ENCODE measurements around the gene COPG1. TPM values are rescaled to one million over a fixed set of nuclear protein-coding genes. Genes with fewer than 3 reads are reported as not detected.

The COPG1 gene
- total and polyA plus RNA-seq, 2 experiments from 2014 or later, result 50.0 to 106 TPM

DNA sequence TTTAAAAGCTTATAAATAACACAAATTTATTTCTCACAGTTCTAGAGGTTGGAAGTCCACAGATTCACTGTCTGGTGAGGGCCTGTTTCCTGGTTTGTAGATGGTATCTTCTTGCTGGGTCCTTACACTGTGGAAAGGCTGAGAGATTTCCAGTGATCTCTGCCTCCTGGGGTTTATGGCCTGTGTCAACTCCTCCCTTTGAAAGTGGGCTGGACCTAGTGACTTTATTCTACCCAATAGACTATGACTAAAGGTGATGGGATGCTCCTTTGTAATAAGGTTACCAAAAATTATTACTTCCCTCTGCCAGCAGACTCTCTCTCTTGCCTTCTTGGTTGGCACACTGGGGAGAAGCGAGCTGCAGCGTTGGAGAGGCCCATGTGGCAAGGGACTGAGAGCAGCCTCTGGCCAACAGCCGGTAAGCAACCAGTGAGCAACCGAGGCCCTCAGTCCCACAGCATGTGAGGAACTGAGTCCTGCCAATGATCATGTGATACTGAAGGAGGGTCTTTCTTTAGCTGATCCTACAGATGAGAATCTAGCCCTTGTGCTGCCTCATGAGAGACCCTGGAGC, 14.0 kb upstream of the COPG1 start:
- Mint-ChIP-seq H3K27me3 (ENCODE audit: insufficient read depth, low read depth, poor library complexity) (peaks cover 14% of the 10 kb centered on the region), H3K9me3 (no peaks in the 10 kb centered on the region), H3K27ac (no peak overlapping the region), H3K4me1 (peaks cover 12% of the 10 kb centered on the region), H3K36me3 (ENCODE audit: low read depth) (no peaks in the 10 kb centered on the region), H3K4me3 (no peak overlapping the region)
- TF ChIP-seq, protein P1, sequence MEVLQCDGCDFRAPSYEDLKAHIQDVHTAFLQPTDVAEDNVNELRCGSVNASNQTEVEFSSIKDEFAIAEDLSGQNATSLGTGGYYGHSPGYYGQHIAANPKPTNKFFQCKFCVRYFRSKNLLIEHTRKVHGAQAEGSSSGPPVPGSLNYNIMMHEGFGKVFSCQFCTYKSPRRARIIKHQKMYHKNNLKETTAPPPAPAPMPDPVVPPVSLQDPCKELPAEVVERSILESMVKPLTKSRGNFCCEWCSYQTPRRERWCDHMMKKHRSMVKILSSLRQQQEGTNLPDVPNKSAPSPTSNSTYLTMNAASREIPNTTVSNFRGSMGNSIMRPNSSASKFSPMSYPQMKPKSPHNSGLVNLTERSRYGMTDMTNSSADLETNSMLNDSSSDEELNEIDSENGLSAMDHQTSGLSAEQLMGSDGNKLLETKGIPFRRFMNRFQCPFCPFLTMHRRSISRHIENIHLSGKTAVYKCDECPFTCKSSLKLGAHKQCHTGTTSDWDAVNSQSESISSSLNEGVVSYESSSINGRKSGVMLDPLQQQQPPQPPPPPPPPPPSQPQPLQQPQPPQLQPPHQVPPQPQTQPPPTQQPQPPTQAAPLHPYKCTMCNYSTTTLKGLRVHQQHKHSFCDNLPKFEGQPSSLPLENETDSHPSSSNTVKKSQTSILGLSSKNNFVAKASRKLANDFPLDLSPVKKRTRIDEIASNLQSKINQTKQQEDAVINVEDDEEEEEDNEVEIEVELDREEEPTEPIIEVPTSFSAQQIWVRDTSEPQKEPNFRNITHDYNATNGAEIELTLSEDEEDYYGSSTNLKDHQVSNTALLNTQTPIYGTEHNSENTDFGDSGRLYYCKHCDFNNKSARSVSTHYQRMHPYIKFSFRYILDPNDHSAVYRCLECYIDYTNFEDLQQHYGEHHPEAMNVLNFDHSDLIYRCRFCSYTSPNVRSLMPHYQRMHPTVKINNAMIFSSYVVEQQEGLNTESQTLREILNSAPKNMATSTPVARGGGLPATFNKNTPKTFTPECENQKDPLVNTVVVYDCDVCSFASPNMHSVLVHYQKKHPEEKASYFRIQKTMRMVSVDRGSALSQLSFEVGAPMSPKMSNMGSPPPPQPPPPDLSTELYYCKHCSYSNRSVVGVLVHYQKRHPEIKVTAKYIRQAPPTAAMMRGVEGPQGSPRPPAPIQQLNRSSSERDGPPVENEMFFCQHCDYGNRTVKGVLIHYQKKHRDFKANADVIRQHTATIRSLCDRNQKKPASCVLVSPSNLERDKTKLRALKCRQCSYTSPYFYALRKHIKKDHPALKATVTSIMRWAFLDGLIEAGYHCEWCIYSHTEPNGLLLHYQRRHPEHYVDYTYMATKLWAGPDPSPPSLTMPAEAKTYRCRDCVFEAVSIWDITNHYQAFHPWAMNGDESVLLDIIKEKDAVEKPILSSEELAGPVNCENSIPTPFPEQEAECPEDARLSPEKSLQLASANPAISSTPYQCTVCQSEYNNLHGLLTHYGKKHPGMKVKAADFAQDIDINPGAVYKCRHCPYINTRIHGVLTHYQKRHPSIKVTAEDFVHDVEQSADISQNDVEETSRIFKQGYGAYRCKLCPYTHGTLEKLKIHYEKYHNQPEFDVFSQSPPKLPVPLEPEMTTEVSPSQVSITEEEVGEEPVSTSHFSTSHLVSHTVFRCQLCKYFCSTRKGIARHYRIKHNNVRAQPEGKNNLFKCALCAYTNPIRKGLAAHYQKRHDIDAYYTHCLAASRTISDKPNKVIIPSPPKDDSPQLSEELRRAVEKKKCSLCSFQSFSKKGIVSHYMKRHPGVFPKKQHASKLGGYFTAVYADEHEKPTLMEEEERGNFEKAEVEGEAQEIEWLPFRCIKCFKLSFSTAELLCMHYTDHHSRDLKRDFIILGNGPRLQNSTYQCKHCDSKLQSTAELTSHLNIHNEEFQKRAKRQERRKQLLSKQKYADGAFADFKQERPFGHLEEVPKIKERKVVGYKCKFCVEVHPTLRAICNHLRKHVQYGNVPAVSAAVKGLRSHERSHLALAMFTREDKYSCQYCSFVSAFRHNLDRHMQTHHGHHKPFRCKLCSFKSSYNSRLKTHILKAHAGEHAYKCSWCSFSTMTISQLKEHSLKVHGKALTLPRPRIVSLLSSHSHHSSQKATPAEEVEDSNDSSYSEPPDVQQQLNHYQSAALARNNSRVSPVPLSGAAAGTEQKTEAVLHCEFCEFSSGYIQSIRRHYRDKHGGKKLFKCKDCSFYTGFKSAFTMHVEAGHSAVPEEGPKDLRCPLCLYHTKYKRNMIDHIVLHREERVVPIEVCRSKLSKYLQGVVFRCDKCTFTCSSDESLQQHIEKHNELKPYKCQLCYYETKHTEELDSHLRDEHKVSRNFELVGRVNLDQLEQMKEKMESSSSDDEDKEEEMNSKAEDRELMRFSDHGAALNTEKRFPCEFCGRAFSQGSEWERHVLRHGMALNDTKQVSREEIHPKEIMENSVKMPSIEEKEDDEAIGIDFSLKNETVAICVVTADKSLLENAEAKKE (CRISPR knock-in tag; IDR thresholded peaks at IDR 0.05), result no peak
- TF ChIP-seq, protein P2, sequence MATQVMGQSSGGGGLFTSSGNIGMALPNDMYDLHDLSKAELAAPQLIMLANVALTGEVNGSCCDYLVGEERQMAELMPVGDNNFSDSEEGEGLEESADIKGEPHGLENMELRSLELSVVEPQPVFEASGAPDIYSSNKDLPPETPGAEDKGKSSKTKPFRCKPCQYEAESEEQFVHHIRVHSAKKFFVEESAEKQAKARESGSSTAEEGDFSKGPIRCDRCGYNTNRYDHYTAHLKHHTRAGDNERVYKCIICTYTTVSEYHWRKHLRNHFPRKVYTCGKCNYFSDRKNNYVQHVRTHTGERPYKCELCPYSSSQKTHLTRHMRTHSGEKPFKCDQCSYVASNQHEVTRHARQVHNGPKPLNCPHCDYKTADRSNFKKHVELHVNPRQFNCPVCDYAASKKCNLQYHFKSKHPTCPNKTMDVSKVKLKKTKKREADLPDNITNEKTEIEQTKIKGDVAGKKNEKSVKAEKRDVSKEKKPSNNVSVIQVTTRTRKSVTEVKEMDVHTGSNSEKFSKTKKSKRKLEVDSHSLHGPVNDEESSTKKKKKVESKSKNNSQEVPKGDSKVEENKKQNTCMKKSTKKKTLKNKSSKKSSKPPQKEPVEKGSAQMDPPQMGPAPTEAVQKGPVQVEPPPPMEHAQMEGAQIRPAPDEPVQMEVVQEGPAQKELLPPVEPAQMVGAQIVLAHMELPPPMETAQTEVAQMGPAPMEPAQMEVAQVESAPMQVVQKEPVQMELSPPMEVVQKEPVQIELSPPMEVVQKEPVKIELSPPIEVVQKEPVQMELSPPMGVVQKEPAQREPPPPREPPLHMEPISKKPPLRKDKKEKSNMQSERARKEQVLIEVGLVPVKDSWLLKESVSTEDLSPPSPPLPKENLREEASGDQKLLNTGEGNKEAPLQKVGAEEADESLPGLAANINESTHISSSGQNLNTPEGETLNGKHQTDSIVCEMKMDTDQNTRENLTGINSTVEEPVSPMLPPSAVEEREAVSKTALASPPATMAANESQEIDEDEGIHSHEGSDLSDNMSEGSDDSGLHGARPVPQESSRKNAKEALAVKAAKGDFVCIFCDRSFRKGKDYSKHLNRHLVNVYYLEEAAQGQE (IDR thresholded peaks at IDR 0.05; ENCODE audit: unreplicated experiment), result no peak
- TF ChIP-seq, protein P3, sequence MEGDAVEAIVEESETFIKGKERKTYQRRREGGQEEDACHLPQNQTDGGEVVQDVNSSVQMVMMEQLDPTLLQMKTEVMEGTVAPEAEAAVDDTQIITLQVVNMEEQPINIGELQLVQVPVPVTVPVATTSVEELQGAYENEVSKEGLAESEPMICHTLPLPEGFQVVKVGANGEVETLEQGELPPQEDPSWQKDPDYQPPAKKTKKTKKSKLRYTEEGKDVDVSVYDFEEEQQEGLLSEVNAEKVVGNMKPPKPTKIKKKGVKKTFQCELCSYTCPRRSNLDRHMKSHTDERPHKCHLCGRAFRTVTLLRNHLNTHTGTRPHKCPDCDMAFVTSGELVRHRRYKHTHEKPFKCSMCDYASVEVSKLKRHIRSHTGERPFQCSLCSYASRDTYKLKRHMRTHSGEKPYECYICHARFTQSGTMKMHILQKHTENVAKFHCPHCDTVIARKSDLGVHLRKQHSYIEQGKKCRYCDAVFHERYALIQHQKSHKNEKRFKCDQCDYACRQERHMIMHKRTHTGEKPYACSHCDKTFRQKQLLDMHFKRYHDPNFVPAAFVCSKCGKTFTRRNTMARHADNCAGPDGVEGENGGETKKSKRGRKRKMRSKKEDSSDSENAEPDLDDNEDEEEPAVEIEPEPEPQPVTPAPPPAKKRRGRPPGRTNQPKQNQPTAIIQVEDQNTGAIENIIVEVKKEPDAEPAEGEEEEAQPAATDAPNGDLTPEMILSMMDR (conservative IDR thresholded peaks at IDR 0.05; ENCODE audit: low read depth in 2 of 2), result no peak
- TF ChIP-seq EZH2 (IDR thresholded peaks at IDR 0.05; ENCODE audit: low read depth, unreplicated experiment) (no peak), NANOG (IDR thresholded peaks at IDR 0.05; ENCODE audit: borderline replicate concordance) (no peak), STAT1 (IDR thresholded peaks at IDR 0.05; ENCODE audit: unreplicated experiment) (no peak), CREB1 (CRISPR knock-in tag; IDR thresholded peaks at IDR 0.05; ENCODE audit: low read depth) (no peak), EZH2phosphoT487 (IDR thresholded peaks at IDR 0.05; ENCODE audit: unreplicated experiment) (no peak)
- ATAC-seq (no peak), DNase-seq (ENCODE audit: low spot score) (no peak)
- H3K9me2 ChIP-seq (ENCODE audit: insufficient read depth), result no peaks in the 10 kb centered on the region
- H3K27me3 ChIP-seq (ENCODE audit: insufficient read depth), result no peaks in the 10 kb centered on the region
- no peaks in the 10 kb centered on the region for H3K4me1 ChIP-seq (ENCODE audit: insufficient read depth)
- no peak overlapping the region for H3K4me2 ChIP-seq
- H3K27ac ChIP-seq (ENCODE audit: low read depth), result no peak overlapping the region
- H3K4me3 ChIP-seq, result no peak overlapping the region
- no peaks in the 10 kb centered on the region for H3K36me3 ChIP-seq (ENCODE audit: insufficient read depth)
- H2AFZ ChIP-seq, result no peak overlapping the region
- H4K20me1 ChIP-seq (replicated peaks; ENCODE audit: insufficient read depth), result no peaks in the 10 kb centered on the region
- no peaks in the 10 kb centered on the region for H3F3A ChIP-seq (replicated peaks; ENCODE audit: low read depth)
- H3K79me2 ChIP-seq (replicated peaks; ENCODE audit: insufficient read depth), result no peaks in the 10 kb centered on the region
